Measurements from ENCODE around the gene SNAP25.

Gene SNAP25

GRCh38 chr20:10216146-10216791, 2.4 kb upstream of the SNAP25 start:
- DNase-seq (ENCODE audit: low read depth, low spot score) = no peak

- DNase-seq (ENCODE audit: low read depth, low spot score) = no peak
Observed at GRCh38 chr20:10217721-10218410, 764 bp upstream of the SNAP25 start.

GRCh38 chr20:10219452-10219791, 792 bp downstream of the SNAP25 start:
- no peak for DNase-seq (ENCODE audit: low read depth, low spot score)

- no peak for DNase-seq (ENCODE audit: low read depth, low spot score)
Observed at GRCh38 chr20:10219993-10220750, 1.5 kb downstream of the SNAP25 start.

- no peak for DNase-seq (ENCODE audit: low read depth, low spot score)
Observed at GRCh38 chr20:10221021-10221420, 2.4 kb downstream of the SNAP25 start.

GRCh38 chr20:10225439-10226060, 6.9 kb downstream of the SNAP25 start:
- no peak for DNase-seq (ENCODE audit: low read depth, low spot score)

GRCh38 chr20:10228330-10228729, 9.7 kb downstream of the SNAP25 start:
- no peak for DNase-seq (ENCODE audit: low read depth, low spot score)

- DNase-seq (ENCODE audit: low read depth, low spot score) = no peak
Observed at GRCh38 chr20:10231290-10231689, 12.7 kb downstream of the SNAP25 start.

- DNase-seq (ENCODE audit: low read depth, low spot score) = no peak
Observed at GRCh38 chr20:10236540-10237533, 18.2 kb downstream of the SNAP25 start.

- no peak for DNase-seq (ENCODE audit: low read depth, low spot score)
Observed at GRCh38 chr20:10239954-10240353, 21.3 kb downstream of the SNAP25 start.

- DNase-seq (ENCODE audit: low read depth, low spot score) = no peak
Observed at GRCh38 chr20:10240655-10241054, 22.0 kb downstream of the SNAP25 start.

GRCh38 chr20:10242166-10242565, 23.5 kb downstream of the SNAP25 start:
- no peak for DNase-seq (ENCODE audit: low read depth, low spot score)

GRCh38 chr20:10247440-10247839, 28.8 kb downstream of the SNAP25 start:
- DNase-seq (ENCODE audit: low read depth, low spot score) = no peak

- DNase-seq (ENCODE audit: low read depth, low spot score) = no peak
Observed at GRCh38 chr20:10249048-10249770, 30.6 kb downstream of the SNAP25 start.

- no peak for DNase-seq (ENCODE audit: low read depth, low spot score)
Observed at GRCh38 chr20:10249822-10250221, 31.2 kb downstream of the SNAP25 start.

- no peak for DNase-seq (ENCODE audit: low read depth, low spot score)
Observed at GRCh38 chr20:10250902-10251301, 32.3 kb downstream of the SNAP25 start.

GRCh38 chr20:10253780-10254179, 35.1 kb downstream of the SNAP25 start:
- no peak for DNase-seq (ENCODE audit: low read depth, low spot score)

- DNase-seq (ENCODE audit: low read depth, low spot score) = no peak
Observed at GRCh38 chr20:10255846-10256245, 37.2 kb downstream of the SNAP25 start.

- DNase-seq (ENCODE audit: low read depth, low spot score) = no peak
Observed at GRCh38 chr20:10259166-10259565, 40.5 kb downstream of the SNAP25 start.

GRCh38 chr20:10260316-10260715, 41.7 kb downstream of the SNAP25 start:
- DNase-seq (ENCODE audit: low read depth, low spot score) = no peak

Measured in activated naive CD8-positive, alpha-beta T cell treated with anti-CD3 and anti-CD28 coated beads, Interleukin-2, amount 50 U/mL, for 16 hours (primary cell).